Prostate gland (tissue), 2 donors: Measurements from ENCODE around the gene DCDC1. TPM values are rescaled to one million over a fixed set of nuclear protein-coding genes. Genes with fewer than 3 reads are reported as not detected.

Experiments
- DNase-seq: peaks from one replicate; pipeline ENCODE4 v3.0.0-alpha.2; 2019; ENCODE audit warnings: low spot score
- H3K27ac ChIP-seq, 2 donors: fragments of 200-600 bp; sonication (generic); 2 replicates each; pipeline ENCODE4 v1.5.1; 2017 to 2019
- H3K27me3 ChIP-seq: fragments of 200-600 bp; sonication (generic); replicated peaks from 2 replicates; pipeline ENCODE4 v1.5.1; 2019; ENCODE audit not compliant: insufficient read depth
- H3K36me3 ChIP-seq, 2 donors: fragments of 200-600 bp; sonication (generic); 1 replicate in 1 of 2; 2 replicates in 1 of 2; pipeline versions ENCODE4 v1.5.1 to v1.8.1; 2017 to 2019
- H3K4me1 ChIP-seq: fragments of 200-600 bp; sonication (generic); replicated peaks from 2 replicates; pipeline ENCODE4 v1.5.1; 2019
- H3K4me3 ChIP-seq, 2 donors: fragments of 200-600 bp; sonication (generic); 2 replicates each; pipeline ENCODE4 v1.5.1; 2017 to 2019
- H3K9me3 ChIP-seq: fragments of 200-600 bp; sonication (generic); 2 replicates; pipeline ENCODE4 v1.5.1; 2017
- POLR2A ChIP-seq: fragments of 450-650 bp; IDR thresholded peaks from one replicate; pipeline ENCODE4 v1.6.1; 2016; ENCODE audit warnings: antibody characterized with exemption, mild to moderate bottlenecking
- POLR2AphosphoS5 ChIP-seq: sonication (generic); formaldehyde crosslinking; IDR thresholded peaks from one replicate; pipeline ENCODE4 v1.6.1; 2017; ENCODE audit warnings: antibody characterized with exemption
- WGBS: methylation state at CpG from one replicate; pipeline ENCODE4 v1.1.5; 2018; 5-methylcytosine and 5-hydroxymethylcytosine counted together
- intact Hi-C: fragments of 100-400 bp; cut with DNase I; formaldehyde crosslinking; loops from one replicate; pipeline ENCODE4 v1.14.2; 2022
- total RNA-seq, 2 donors: library from RNA; depleted of rRNA; stranded (reverse); fragments of >200 nt; gene quantifications; one replicate each; pipeline ENCODE4 v1.1.0, GENCODE V29; 2016
- TF ChIP-seq, protein P1 (sequence below), 4 experiments: fragments of 200-600 bp in 2 of 4; fragments of 450-650 bp in 2 of 4; sonication (generic) in 2 of 4; IDR thresholded peaks; 1 replicate in 3 of 4; 2 replicates in 1 of 4; pipeline ENCODE4 v1.5.1; 2016 to 2019; ENCODE audit warnings: antibody characterized with exemption in 4 of 4, mild to moderate bottlenecking in 2 of 4, moderate library complexity in 2 of 4

DCDC1 gene
- total RNA-seq, 2 donors from 2014 or later = 0.36 to 2.5 TPM

DNA sequence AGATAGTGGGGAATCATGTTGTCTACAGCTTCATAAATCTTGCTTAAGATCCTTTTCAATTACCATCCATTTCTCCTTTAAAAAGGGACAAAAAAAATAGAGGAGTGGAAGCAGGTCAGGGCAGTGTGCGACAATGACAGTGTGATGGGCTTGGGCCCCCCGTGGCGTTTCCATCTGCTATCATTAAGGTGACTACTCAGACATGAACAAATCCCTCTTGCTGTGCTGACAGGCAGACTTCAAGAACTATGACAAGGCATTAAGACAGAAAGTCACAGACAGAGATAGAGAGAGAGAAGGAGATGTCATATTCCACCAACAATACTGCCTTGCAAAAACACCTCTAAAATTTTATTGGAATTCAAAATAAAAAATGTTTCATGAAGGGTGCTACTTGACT lies 263.2 kb downstream of the DCDC1 start:
- Histone ChIP-seq H3K27ac (no peak overlapping the region), H3K4me1 (no peaks in the 10 kb centered on the region), H3K27me3 (no peaks in the 10 kb centered on the region), H3K4me3 (no peak overlapping the region), H3K9me3 (no peaks in the 10 kb centered on the region), H3K36me3 (no peaks in the 10 kb centered on the region)
- TF ChIP-seq POLR2AphosphoS5 (no peak), POLR2A (no peak)
- TF ChIP-seq, protein P1, sequence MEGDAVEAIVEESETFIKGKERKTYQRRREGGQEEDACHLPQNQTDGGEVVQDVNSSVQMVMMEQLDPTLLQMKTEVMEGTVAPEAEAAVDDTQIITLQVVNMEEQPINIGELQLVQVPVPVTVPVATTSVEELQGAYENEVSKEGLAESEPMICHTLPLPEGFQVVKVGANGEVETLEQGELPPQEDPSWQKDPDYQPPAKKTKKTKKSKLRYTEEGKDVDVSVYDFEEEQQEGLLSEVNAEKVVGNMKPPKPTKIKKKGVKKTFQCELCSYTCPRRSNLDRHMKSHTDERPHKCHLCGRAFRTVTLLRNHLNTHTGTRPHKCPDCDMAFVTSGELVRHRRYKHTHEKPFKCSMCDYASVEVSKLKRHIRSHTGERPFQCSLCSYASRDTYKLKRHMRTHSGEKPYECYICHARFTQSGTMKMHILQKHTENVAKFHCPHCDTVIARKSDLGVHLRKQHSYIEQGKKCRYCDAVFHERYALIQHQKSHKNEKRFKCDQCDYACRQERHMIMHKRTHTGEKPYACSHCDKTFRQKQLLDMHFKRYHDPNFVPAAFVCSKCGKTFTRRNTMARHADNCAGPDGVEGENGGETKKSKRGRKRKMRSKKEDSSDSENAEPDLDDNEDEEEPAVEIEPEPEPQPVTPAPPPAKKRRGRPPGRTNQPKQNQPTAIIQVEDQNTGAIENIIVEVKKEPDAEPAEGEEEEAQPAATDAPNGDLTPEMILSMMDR (IDR thresholded peaks at IDR 0.05) = no peak
- 36% methylated on average over 3 of the region's 3 CpGs for WGBS
- intact Hi-C loops = no loop called here
- DNase-seq = no peak

DNA sequence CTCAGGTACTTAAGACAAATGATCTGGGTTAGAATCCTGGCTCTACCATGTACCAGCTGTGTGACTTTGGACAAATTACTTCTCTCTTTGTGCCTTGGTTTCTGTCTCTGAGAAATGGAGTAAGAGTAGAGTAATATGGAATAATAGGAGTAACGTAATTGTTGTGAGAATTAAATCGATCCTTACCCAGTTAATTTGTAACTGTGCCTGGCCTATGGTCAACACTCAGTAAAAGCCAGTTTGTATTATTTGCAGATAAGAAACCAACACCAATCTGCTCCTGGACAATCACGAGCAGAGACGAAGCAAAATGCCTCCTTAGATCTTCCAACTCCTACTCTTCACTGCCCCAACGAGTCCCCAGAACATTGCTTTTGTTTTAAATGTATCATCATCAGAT lies 266.7 kb downstream of the DCDC1 start:
- TF ChIP-seq, protein P1 (IDR thresholded peaks at IDR 0.05) = no peak
- TF ChIP-seq POLR2A (no peak), POLR2AphosphoS5 (no peak)
- no peak for DNase-seq
- Histone ChIP-seq H3K36me3 (no peaks in the 10 kb centered on the region), H3K4me1 (no peaks in the 10 kb centered on the region), H3K27me3 (no peaks in the 10 kb centered on the region), H3K9me3 (no peaks in the 10 kb centered on the region), H3K27ac (no peak overlapping the region), H3K4me3 (no peak overlapping the region)
- intact Hi-C loops = no loop called here
- WGBS = 63% methylated on average over 5 of the region's 5 CpGs

DNA sequence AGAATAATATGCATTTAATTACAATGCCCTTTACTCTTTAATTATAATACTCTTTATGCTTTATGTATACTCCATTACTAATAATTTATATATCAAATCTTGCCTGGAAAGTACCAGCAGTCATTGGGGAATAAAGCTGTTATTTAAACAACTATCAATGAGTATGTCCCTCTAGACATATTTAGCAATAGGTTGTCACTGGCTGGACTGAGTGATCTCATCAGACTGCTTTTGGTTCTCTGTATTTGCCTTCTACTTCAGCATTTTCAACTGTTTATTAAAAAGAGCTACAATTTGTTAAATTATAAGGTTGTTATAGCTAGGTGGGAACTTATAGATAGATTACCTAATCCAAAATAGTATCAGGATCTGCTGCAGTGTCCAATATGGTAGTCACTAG lies 267.2 kb downstream of the DCDC1 start:
- Histone ChIP-seq H3K4me3 (no peak overlapping the region), H3K36me3 (no peaks in the 10 kb centered on the region), H3K4me1 (no peaks in the 10 kb centered on the region), H3K27me3 (no peaks in the 10 kb centered on the region), H3K9me3 (no peaks in the 10 kb centered on the region), H3K27ac (no peak overlapping the region)
- TF ChIP-seq POLR2AphosphoS5 = no peak
- TF ChIP-seq, protein P1 (IDR thresholded peaks at IDR 0.05) = no peak
- TF ChIP-seq POLR2A = no peak
- DNase-seq = no peak
- intact Hi-C loops = no loop called here

DNA sequence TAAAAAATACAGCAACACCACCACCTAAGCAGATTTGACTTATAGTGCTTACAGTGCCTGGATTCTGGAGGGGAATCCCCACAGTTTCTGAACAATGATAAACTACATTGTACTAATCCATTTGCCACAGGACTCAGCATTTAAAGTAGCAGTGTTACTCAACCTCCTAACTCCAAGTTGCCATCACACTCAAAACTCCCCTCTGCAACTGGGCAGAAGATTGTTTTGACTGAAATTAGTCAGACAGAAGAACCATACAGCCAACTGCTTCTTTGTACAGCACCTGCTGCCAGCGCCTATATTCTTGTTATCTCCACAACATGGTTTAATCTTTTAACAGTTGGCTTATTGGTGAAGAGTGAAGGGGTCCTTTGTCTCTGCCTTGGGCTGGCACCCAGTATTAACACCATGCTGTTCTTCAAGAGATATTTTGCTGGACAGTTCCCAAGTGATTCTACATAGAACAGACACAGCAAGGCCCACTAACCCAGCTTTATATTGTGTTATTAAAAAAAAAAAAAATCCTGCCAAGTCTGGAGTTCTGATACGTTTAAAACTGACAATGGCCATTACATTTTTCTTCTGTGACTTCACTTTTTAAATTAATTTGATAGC lies 273.2 kb downstream of the DCDC1 start:
- no peak overlapping the region for H3K27ac ChIP-seq
- TF ChIP-seq POLR2A (no peak), POLR2AphosphoS5 (no peak)
- TF ChIP-seq, protein P1 (IDR thresholded peaks at IDR 0.05) = no peak
- H3K36me3 ChIP-seq = no peaks in the 10 kb centered on the region
- no peak for DNase-seq
- H3K4me1 ChIP-seq = no peaks in the 10 kb centered on the region
- intact Hi-C loops = no loop called here
- no peaks in the 10 kb centered on the region for H3K9me3 ChIP-seq
- 22% methylated on average over 2 of the region's 2 CpGs for WGBS
- no peaks in the 10 kb centered on the region for H3K27me3 ChIP-seq
- no peak overlapping the region for H3K4me3 ChIP-seq

DNA sequence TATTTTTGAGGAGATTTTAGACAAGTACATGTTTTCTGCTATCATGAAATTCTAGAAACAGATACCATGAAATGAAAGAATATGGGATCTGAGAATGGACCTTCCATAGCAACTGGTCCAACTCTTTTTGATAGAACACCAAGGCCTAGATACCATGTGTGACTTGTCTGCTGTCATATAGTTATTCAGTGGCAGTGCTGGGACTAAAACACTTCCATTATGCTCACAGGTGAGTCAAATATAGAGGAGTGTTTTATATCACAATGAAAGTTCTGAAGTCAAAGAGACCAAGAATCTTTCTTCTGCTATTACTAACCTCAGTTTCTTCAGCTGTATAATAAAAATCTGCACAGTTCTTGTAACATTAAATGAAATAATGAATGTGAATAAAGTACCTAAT lies 276.9 kb downstream of the DCDC1 start:
- no peaks in the 10 kb centered on the region for H3K4me1 ChIP-seq
- TF ChIP-seq, protein P1 (IDR thresholded peaks at IDR 0.05) = no peak
- TF ChIP-seq POLR2AphosphoS5 = no peak
- H3K4me3 ChIP-seq = no peak overlapping the region
- no peaks in the 10 kb centered on the region for H3K27me3 ChIP-seq
- intact Hi-C loops = no loop called here
- H3K9me3 ChIP-seq = no peaks in the 10 kb centered on the region
- no peak overlapping the region for H3K27ac ChIP-seq
- H3K36me3 ChIP-seq = no peaks in the 10 kb centered on the region
- DNase-seq = no peak
